Pancreas (tissue), 10 donors: ENCODE measurements around the gene RASL11B. TPM values are rescaled to one million over a fixed set of nuclear protein-coding genes. Genes with fewer than 3 reads are reported as not detected.

ENCODE experiments used
- ATAC-seq, 4 donors: fragments of 200-7000 bp; cut with Tn5 transposase; one replicate each; pipeline versions ENCODE4 v1.8.0 to v1.9.1; 2020; ENCODE audit warnings: mild to moderate bottlenecking in 4 of 4, moderate library complexity in 4 of 4
- DNase-seq, 6 donors: peaks; one replicate each; pipeline ENCODE4 v3.0.0-alpha.2; 2020
- FAIRE-seq: peaks from 2 replicates; lab custom pipeline; 2012; peaks lifted over from hg19 to GRCh38; lab: Jason Lieb, UNC
- H3K27ac ChIP-seq, 4 donors: fragments of 200-600 bp; sonication (generic); 1 replicate in 3 of 4; 2 replicates in 1 of 4; pipeline versions ENCODE4 v1.5.0 to v1.8.0; 2020
- H3K27me3 ChIP-seq, 4 donors: fragments of 200-600 bp; one replicate each; pipeline ENCODE4 v1.8.0; 2021
- H3K36me3 ChIP-seq, 3 donors: fragments of 200-600 bp; sonication (generic) in 1 of 3; one replicate each; pipeline versions ENCODE4 v1.5.0 to v1.8.0; 2020 to 2021
- H3K4me1 ChIP-seq, 3 donors: fragments of 200-600 bp; one replicate each; pipeline ENCODE4 v1.8.0; 2021
- H3K4me3 ChIP-seq, 4 donors: fragments of 200-600 bp; sonication (generic) in 2 of 4; one replicate each; pipeline versions ENCODE4 v1.5.0 to v1.8.0; 2020 to 2021
- H3K9me3 ChIP-seq, 4 donors: fragments of 200-600 bp; one replicate each; pipeline ENCODE4 v1.8.0; 2021
- WGBS, 2 donors: extraction: QIAGEN DNeasy Blood & Tissue Kit; methylation state at CpG; one replicate each; pipeline ENCODE4 v1.1.7; 2013; 5-methylcytosine and 5-hydroxymethylcytosine counted together
- intact Hi-C, 3 donors: fragments of 100-400 bp; cut with DNase I; formaldehyde crosslinking; loops; one replicate each; pipeline versions ENCODE4 v1.11.1 to v1.14.2; 2022
- polyA plus RNA-seq, 2 donors: library from polyadenylated mRNA; stranded (reverse); fragments of 200-250 nt; gene quantifications; one replicate each; pipeline ENCODE4 v1.2.3, GENCODE V29; 2013
- total RNA-seq, 6 donors: library from RNA; stranded (reverse); fragmentation: NEBNext Ultra II Directional in 4 of 6; extraction: Animal tissue kit (Norgen Biotek cat#: 25700) in 4 of 6; gene quantifications; one replicate each; pipeline versions ENCODE4 v1.2.1 to v1.2.4, GENCODE V29; 2021 to 2023
- TF ChIP-seq, protein P1 (sequence below), 4 donors: fragments of 200-600 bp; sonication (generic) in 3 of 4; IDR thresholded peaks; one replicate each; pipeline versions ENCODE4 v1.5.0 to v1.8.0; 2021; ENCODE audit warnings: antibody characterized with exemption in 4 of 4
- donor health status: healthy with polysubstance abuse.
- donor health status: DM: no; HTN: no; CAD: no; lungs with moderate emphysema.
- donor health status: DM: no; HTN: no; CAD: no.
- donor health status: control.
- donor health status: control.
- donor health status: Bipolar disorder and iron deficiency.
- donor health status: DM: yes; HTN: yes; CAD: no.
- donor health status: DM: no; HTN: no; CAD: no.
- donor health status: DM: no; HTN: no; CAD: no.
- donor health status: DM: yes; HTN: yes; CAD: no.

RASL11B gene
- total and polyA plus RNA-seq, 8 donors = 0.19 to 2.3 (median 0.66) TPM; not detected in 1

DNA sequence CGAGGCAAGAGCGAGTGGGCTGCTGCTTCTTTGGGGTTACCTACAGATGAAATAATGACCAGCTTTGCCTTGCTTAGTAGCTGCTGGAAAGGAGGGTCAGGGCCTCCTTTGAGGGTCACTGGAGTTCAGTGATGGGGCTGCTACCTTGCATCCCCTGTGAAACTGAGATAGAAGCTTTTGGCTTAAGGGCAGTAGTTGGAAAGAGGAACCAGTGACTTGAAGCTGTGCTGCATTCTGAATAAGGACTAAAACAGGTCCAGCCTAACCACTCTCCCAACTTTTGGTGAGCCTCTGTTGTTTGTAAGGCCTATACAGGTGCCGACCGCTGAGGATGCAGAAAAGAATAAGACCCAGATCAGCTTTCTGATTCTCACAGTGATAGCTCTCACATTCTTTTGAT lies 41.2 kb downstream of the RASL11B start:
- H3K4me3 ChIP-seq = no peak overlapping the region
- no peaks in the 10 kb centered on the region for H3K27me3 ChIP-seq
- TF ChIP-seq, protein P1, sequence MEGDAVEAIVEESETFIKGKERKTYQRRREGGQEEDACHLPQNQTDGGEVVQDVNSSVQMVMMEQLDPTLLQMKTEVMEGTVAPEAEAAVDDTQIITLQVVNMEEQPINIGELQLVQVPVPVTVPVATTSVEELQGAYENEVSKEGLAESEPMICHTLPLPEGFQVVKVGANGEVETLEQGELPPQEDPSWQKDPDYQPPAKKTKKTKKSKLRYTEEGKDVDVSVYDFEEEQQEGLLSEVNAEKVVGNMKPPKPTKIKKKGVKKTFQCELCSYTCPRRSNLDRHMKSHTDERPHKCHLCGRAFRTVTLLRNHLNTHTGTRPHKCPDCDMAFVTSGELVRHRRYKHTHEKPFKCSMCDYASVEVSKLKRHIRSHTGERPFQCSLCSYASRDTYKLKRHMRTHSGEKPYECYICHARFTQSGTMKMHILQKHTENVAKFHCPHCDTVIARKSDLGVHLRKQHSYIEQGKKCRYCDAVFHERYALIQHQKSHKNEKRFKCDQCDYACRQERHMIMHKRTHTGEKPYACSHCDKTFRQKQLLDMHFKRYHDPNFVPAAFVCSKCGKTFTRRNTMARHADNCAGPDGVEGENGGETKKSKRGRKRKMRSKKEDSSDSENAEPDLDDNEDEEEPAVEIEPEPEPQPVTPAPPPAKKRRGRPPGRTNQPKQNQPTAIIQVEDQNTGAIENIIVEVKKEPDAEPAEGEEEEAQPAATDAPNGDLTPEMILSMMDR (IDR thresholded peaks at IDR 0.05) = no peak
- no peak for DNase-seq
- no peaks in the 10 kb centered on the region for H3K4me1 ChIP-seq
- no peak for FAIRE-seq
- ATAC-seq = no peak
- no peak overlapping the region for H3K27ac ChIP-seq
- intact Hi-C loops = no loop called here
- H3K36me3 ChIP-seq = no peaks in the 10 kb centered on the region
- 96 to 97% methylated on average over 4 of the region's 4 CpGs for WGBS, 2 donors
- no peaks in the 10 kb centered on the region for H3K9me3 ChIP-seq

DNA sequence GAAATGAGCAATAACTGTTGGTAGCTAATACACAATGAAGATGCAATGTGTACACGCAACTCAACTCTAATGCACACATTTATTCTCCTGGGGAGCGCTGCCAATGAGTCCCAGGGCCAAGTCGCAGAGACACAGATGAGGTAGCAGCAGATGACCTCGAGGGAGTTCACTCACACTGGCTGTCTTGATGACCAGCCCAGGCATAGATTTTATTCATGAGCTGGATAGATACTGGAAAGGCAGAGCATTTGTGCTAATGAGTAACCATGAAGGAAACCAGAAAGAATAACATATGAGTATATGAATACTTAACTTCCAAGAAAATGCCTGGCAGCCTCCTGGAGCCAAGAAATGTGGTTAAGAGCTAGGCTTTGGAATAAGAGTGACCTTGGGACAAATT lies 42.3 kb downstream of the RASL11B start:
- TF ChIP-seq, protein P1 (IDR thresholded peaks at IDR 0.05) = no peak
- FAIRE-seq (no peak), ATAC-seq (no peak), DNase-seq (no peak)
- 75 to 81% methylated on average over 4 of the region's 4 CpGs for WGBS, 2 donors
- H3K36me3 ChIP-seq = no peaks in the 10 kb centered on the region
- H3K4me3 ChIP-seq = no peak overlapping the region
- H3K4me1 ChIP-seq = no peaks in the 10 kb centered on the region
- no peaks in the 10 kb centered on the region for H3K27me3 ChIP-seq
- H3K27ac ChIP-seq = no peak overlapping the region
- no peaks in the 10 kb centered on the region for H3K9me3 ChIP-seq
- intact Hi-C loops = no loop called here

DNA sequence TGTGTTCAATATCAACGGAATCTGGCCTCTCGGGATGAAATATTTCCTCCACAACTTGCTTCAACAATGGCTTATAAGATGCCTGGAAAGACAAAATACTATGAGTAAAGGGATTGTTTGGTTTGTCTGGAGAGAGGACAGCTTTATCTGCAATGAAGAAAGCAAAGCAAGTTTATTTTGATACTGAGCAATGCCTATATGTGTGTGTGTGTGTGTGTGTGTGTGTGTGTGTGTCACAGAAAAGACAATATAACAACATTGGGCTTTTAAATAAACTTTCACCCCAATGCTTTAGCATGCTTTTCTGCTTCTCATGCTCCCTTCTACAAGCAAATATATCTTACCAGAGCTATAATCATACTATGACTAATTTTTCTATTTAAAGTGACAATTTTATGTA lies 45.4 kb downstream of the RASL11B start:
- no peaks in the 10 kb centered on the region for H3K9me3 ChIP-seq
- H3K4me1 ChIP-seq = peaks cover 0 to 7% (median 4%) of the 10 kb centered on the region in 3 donors
- H3K27me3 ChIP-seq = no peaks in the 10 kb centered on the region
- intact Hi-C loops = no loop called here
- DNase-seq (no peak), FAIRE-seq (no peak), ATAC-seq (no peak)
- TF ChIP-seq, protein P1 (IDR thresholded peaks at IDR 0.05) = no peak
- H3K36me3 ChIP-seq = no peaks in the 10 kb centered on the region
- WGBS, 2 donors = 91 to 96% methylated on average over 2 of the region's 2 CpGs
- no peak overlapping the region for H3K27ac ChIP-seq
- H3K4me3 ChIP-seq = no peak overlapping the region

DNA sequence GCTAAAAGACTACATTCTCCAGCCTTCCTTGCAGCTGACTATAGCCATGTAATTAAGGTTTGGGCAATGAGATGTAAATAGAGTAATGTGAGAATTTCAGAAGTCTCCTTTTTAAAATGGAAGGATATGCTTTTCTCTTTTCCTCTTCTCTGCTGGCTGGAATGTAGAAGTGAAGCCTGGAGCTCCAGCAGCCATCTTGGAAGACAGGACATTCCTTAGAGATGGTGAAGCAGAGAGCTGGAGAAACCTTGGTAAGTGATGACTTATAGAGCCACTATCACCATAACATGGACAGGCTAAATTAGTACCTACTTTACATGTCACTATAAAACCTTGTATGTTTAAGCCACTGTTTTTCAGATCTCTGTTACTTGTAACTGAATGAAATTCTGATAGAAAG lies 48.0 kb downstream of the RASL11B start:
- DNase-seq (no peak), ATAC-seq (no peak), FAIRE-seq (no peak)
- intact Hi-C loops = no loop called here
- Histone ChIP-seq H3K9me3 (no peaks in the 10 kb centered on the region), H3K4me3 (no peak overlapping the region), H3K27ac (no peak overlapping the region), H3K27me3 (no peaks in the 10 kb centered on the region), H3K4me1 (peaks cover 4 to 24% (median 23%) of the 10 kb centered on the region in 3 donors), H3K36me3 (no peaks in the 10 kb centered on the region)
- TF ChIP-seq, protein P1 (IDR thresholded peaks at IDR 0.05) = no peak

DNA sequence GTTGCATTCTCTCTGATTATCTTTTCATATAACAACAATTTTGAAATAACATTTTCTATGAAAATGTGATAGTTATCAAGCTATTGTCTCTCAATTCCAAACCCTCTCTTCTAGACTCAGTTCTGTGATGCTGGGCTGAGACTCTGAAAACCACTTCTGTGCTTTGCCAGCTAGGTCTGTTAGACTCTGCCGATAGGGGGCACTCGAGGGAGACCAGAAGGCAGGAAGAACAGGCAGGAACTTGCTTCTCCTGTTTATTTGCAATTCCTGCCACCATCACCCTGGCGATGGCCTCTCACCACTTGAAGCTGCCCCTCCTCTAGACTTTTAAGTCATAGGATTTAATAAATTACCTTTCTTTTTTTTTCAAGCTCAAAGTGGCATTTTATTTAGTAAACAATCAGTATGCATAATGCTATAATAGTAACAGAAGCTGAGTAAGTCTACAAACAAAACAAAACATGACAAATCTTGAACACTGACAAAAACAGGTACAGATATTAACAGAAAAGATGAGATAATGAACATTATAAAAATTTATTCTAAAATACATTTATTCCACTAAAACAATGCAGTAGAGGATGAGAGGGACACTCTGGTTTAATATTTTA lies 49.7 kb downstream of the RASL11B start:
- no peaks in the 10 kb centered on the region for H3K36me3 ChIP-seq
- H3K27me3 ChIP-seq = no peaks in the 10 kb centered on the region
- ATAC-seq (peak; percentile 58 to 72 (median 68)), DNase-seq (peak; percentile 72 to 86 (median 81)), FAIRE-seq (no peak)
- no peak overlapping the region for H3K27ac ChIP-seq
- intact Hi-C loops = no loop called here
- H3K9me3 ChIP-seq = no peaks in the 10 kb centered on the region
- no peak overlapping the region for H3K4me3 ChIP-seq
- TF ChIP-seq, protein P1 (IDR thresholded peaks at IDR 0.05) = peak; percentile 32 to 66 (median 52)
- 4 to 7% methylated on average over 3 of the region's 3 CpGs for WGBS, 2 donors
- peaks cover 6 to 26% (median 26%) of the 10 kb centered on the region in 3 donors for H3K4me1 ChIP-seq
